Measurements from ENCODE around the gene PHLPP1. TPM values are rescaled to one million over a fixed set of nuclear protein-coding genes. Genes with fewer than 3 reads are reported as not detected.
"Not testable (repeated sequence)": the region's sequence is repeated elsewhere in the genome, so short reads cannot be mapped to it uniquely, and the experiment has no call there.

The PHLPP1 gene
- total RNA-seq, 3 donors from 2014 or later = 4.0 to 6.7 (median 4.3) TPM

- H3K9me3 Mint-ChIP-seq = no peaks in the 10 kb centered on the region
- H3K36me3 Mint-ChIP-seq (ENCODE audit: insufficient read depth) = no peaks in the 10 kb centered on the region
- ATAC-seq = peak; percentile 27 to 41
- peaks cover 38% of the 10 kb centered on the region for H3K4me1 Mint-ChIP-seq (ENCODE audit: low read depth)
- DNase-seq = no peak
- peak overlapping the region; percentile 35 for H3K4me3 Mint-ChIP-seq
- H3K27me3 Mint-ChIP-seq (ENCODE audit: low read depth) = no peaks in the 10 kb centered on the region
Observed at GRCh38 chr18:62784966-62785413, 69.6 kb downstream of the PHLPP1 start.

DNA sequence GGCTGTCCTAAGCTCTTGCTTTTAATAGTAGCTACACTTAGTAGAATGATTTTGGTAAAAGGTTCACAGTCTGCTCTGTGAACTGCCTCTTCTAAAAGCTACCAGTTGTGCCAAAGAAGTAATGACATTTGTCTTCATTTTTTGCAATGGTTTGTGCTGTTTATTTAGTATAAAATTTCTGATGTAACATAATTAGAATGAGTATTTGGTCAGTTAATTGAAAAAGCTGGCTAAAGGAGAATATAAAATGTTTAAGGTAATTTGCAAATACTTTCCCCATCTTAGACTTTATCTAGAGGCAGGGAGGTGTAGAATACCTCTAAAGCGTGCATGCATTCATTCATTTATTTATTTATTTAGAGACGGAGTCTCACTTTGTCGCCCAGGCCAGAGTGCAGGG is 71.3 kb downstream of the PHLPP1 start:
- no peak for ATAC-seq
- no peak overlapping the region for H3K4me3 Mint-ChIP-seq
- H3K9me3 Mint-ChIP-seq = no peaks in the 10 kb centered on the region
- no peaks in the 10 kb centered on the region for H3K27me3 Mint-ChIP-seq (ENCODE audit: low read depth)
- no peak for DNase-seq
- no peaks in the 10 kb centered on the region for H3K36me3 Mint-ChIP-seq (ENCODE audit: insufficient read depth)
- peaks cover 46% of the 10 kb centered on the region for H3K4me1 Mint-ChIP-seq (ENCODE audit: low read depth)

- Mint-ChIP-seq H3K27me3 (ENCODE audit: low read depth) (no peaks in the 10 kb centered on the region), H3K36me3 (ENCODE audit: insufficient read depth) (no peaks in the 10 kb centered on the region), H3K4me1 (ENCODE audit: low read depth) (peaks cover 44% of the 10 kb centered on the region), H3K9me3 (no peaks in the 10 kb centered on the region), H3K4me3 (no peak overlapping the region)
- no peak for ATAC-seq
- DNase-seq = no peak
Observed at GRCh38 chr18:62788111-62788510, 72.8 kb downstream of the PHLPP1 start.

DNA sequence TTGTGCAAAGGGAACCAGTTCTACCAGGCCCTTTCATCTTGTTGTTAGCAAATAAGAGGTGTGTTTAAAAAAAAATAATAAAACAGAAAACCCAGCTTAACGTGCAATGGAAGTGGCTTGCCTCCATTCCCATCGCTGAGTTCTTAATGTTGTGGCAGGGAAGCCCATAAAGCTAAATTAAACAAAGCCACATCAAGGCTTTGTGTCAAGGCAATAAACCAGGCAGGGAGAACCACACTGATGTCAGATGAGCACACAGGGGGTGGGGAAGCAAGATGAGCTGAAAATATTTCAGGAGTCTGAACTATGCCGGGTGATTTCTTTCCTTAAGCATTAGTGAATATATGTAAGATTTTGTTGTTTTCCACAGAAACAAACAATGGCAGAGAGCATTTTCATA is 73.5 kb downstream of the PHLPP1 start:
- H3K4me3 Mint-ChIP-seq = no peak overlapping the region
- DNase-seq (no peak), ATAC-seq (no peak)
- H3K36me3 Mint-ChIP-seq (ENCODE audit: insufficient read depth) = no peaks in the 10 kb centered on the region
- H3K9me3 Mint-ChIP-seq = no peaks in the 10 kb centered on the region
- no peaks in the 10 kb centered on the region for H3K27me3 Mint-ChIP-seq (ENCODE audit: low read depth)
- H3K4me1 Mint-ChIP-seq (ENCODE audit: low read depth) = peaks cover 38% of the 10 kb centered on the region

GRCh38 chr18:62790871-62791772 is 75.8 kb downstream of the PHLPP1 start:
- Mint-ChIP-seq H3K4me1 (ENCODE audit: low read depth) (peaks cover 22% of the 10 kb centered on the region), H3K4me3 (no peak overlapping the region), H3K9me3 (no peaks in the 10 kb centered on the region), H3K27me3 (ENCODE audit: low read depth) (no peaks in the 10 kb centered on the region), H3K36me3 (ENCODE audit: insufficient read depth) (no peaks in the 10 kb centered on the region)
- ATAC-seq (no peak), DNase-seq (no peak)

DNA sequence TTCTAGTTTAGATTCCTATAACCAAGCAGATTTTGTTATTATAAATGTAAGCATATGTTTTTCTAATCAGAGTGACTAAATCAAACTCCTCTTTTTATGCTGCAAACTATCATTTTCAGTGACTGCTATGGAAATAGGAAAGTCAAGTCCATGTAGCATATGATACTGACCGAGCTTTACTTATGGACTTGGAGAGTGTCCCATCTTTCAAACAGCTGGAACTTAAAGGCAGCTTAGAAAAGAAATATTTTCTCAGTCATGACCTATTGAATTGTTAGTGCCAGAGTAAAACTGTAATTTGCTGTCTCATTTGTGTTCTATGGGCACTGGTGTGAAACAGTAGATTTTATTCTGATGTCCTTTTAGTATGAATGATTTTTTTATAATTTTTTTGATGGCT is 76.7 kb downstream of the PHLPP1 start:
- H3K4me1 Mint-ChIP-seq (ENCODE audit: low read depth) = peaks cover 22% of the 10 kb centered on the region
- H3K4me3 Mint-ChIP-seq = no peak overlapping the region
- no peaks in the 10 kb centered on the region for H3K27me3 Mint-ChIP-seq (ENCODE audit: low read depth)
- ATAC-seq (no peak), DNase-seq (no peak)
- H3K36me3 Mint-ChIP-seq (ENCODE audit: insufficient read depth) = no peaks in the 10 kb centered on the region
- no peaks in the 10 kb centered on the region for H3K9me3 Mint-ChIP-seq

DNA sequence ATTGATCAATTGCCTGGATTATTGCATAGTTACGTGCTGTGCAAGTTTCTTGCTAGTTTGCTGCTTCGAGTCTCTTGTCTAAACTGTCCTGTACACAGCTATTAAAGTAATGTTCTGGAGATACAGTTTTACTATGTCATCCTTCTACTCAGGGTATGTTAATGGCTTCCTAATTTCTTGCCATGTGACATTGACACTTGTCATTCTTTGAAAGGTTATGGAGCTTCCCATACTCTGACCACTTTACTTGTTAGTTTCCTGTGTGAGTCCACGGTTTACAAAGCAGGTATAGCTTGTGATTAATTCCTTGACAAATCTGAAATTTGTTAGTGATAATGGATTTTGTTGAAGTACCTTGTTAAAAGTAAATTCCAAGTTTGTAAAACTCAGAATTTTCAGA is 80.5 kb downstream of the PHLPP1 start:
- ATAC-seq (no peak), DNase-seq (no peak)
- no peaks in the 10 kb centered on the region for H3K36me3 Mint-ChIP-seq (ENCODE audit: insufficient read depth)
- no peaks in the 10 kb centered on the region for H3K9me3 Mint-ChIP-seq
- H3K4me1 Mint-ChIP-seq (ENCODE audit: low read depth) = peaks cover 6% of the 10 kb centered on the region
- no peaks in the 10 kb centered on the region for H3K27me3 Mint-ChIP-seq (ENCODE audit: low read depth)
- H3K4me3 Mint-ChIP-seq = no peak overlapping the region

- DNase-seq (no peak), ATAC-seq (no peak)
- H3K36me3 Mint-ChIP-seq (ENCODE audit: insufficient read depth) = no peaks in the 10 kb centered on the region
- peaks cover 5% of the 10 kb centered on the region for H3K4me1 Mint-ChIP-seq (ENCODE audit: low read depth)
- no peaks in the 10 kb centered on the region for H3K9me3 Mint-ChIP-seq
- H3K4me3 Mint-ChIP-seq = no peak overlapping the region
- H3K27me3 Mint-ChIP-seq (ENCODE audit: low read depth) = no peaks in the 10 kb centered on the region
Observed at GRCh38 chr18:62796216-62796621, 80.9 kb downstream of the PHLPP1 start.

GRCh38 chr18:62797329-62797728 is 82.0 kb downstream of the PHLPP1 start:
- no peak for DNase-seq
- no peaks in the 10 kb centered on the region for H3K9me3 Mint-ChIP-seq
- ATAC-seq = no peak
- peaks cover 1% of the 10 kb centered on the region for H3K4me1 Mint-ChIP-seq (ENCODE audit: low read depth)
- no peaks in the 10 kb centered on the region for H3K36me3 Mint-ChIP-seq (ENCODE audit: insufficient read depth)
- no peak overlapping the region for H3K4me3 Mint-ChIP-seq
- no peaks in the 10 kb centered on the region for H3K27me3 Mint-ChIP-seq (ENCODE audit: low read depth)

DNA sequence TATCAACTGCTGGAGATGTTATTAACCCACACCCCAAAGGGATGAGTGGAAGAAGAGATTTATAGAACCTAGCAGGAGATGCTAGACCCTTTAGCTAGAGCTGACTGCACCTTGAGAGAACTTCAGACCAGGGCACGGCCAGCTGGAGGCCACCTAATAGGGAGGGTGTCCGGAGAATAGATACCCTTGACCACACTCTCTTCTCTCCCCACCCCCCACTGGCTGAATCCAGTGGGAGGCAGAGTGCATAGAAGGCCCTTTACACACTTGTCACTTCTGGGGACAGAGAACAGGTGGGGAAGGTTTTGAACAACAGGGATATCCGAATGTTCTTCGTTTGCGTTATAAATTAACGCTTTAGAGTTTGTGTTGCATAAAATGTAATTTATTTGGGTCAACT is 84.6 kb downstream of the PHLPP1 start:
- Mint-ChIP-seq H3K27me3 (ENCODE audit: low read depth) (no peaks in the 10 kb centered on the region), H3K36me3 (ENCODE audit: insufficient read depth) (no peaks in the 10 kb centered on the region), H3K9me3 (no peaks in the 10 kb centered on the region), H3K4me1 (ENCODE audit: low read depth) (peaks cover 1% of the 10 kb centered on the region), H3K4me3 (no peak overlapping the region)
- ATAC-seq (no peak), DNase-seq (no peak)

DNA sequence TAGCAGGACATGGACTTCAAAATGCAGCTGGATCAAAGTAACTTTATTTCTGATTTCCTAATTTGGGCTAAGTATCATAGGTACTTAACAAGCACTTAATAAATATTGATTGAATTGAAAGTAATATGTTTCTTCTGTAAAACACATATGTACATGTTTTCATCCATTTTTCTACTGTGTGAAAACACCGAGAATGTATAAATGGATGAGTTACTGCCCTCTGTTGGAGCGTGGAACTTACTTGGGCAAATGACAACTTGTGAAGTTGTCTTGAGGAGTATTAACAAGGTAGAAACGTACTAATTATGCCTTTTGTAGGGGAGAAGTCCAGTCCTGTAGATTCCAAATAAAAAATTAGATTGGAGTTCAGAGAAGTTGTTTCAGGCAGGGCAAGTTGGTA is 87.2 kb downstream of the PHLPP1 start:
- Mint-ChIP-seq H3K27me3 (ENCODE audit: low read depth) (no peaks in the 10 kb centered on the region), H3K4me3 (no peak overlapping the region), H3K4me1 (ENCODE audit: low read depth) (no peaks in the 10 kb centered on the region), H3K36me3 (ENCODE audit: insufficient read depth) (no peaks in the 10 kb centered on the region), H3K9me3 (no peaks in the 10 kb centered on the region)
- ATAC-seq (no peak), DNase-seq (no peak)

GRCh38 chr18:62807396-62807795 is 92.1 kb downstream of the PHLPP1 start:
- Mint-ChIP-seq H3K36me3 (ENCODE audit: insufficient read depth) (no peaks in the 10 kb centered on the region), H3K4me1 (ENCODE audit: low read depth) (peaks cover 2% of the 10 kb centered on the region), H3K4me3 (no peak overlapping the region), H3K9me3 (no peaks in the 10 kb centered on the region), H3K27me3 (ENCODE audit: low read depth) (no peaks in the 10 kb centered on the region)
- DNase-seq (no peak), ATAC-seq (no peak)

DNA sequence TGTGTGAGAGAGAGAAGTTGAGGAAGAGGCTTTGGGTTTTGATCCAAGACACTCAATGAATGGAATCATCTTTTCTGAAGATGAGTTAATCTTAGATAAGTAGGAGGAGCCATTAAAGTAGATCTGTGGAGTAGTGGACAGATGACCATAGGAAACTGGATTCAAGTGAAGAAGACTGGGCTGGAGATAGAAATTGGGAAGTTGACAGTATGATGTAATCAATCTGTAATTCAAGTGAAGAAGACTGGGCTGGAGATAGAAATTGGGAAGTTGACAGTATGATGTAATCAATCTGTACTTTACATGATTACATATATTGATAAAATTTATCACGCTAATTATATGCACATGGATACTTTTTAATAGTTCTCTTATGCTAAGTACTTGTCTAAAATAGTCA is 92.8 kb downstream of the PHLPP1 start:
- H3K4me1 Mint-ChIP-seq (ENCODE audit: low read depth) = peaks cover 2% of the 10 kb centered on the region
- H3K36me3 Mint-ChIP-seq (ENCODE audit: insufficient read depth) = no peaks in the 10 kb centered on the region
- DNase-seq = no peak
- ATAC-seq = no peak
- no peak overlapping the region for H3K4me3 Mint-ChIP-seq
- no peaks in the 10 kb centered on the region for H3K27me3 Mint-ChIP-seq (ENCODE audit: low read depth)
- no peaks in the 10 kb centered on the region for H3K9me3 Mint-ChIP-seq

- H3K4me3 Mint-ChIP-seq; H3K27me3 Mint-ChIP-seq (ENCODE audit: low read depth); H3K36me3 Mint-ChIP-seq (ENCODE audit: insufficient read depth); DNase-seq; H3K4me1 Mint-ChIP-seq (ENCODE audit: low read depth); ATAC-seq; H3K9me3 Mint-ChIP-seq: not testable (repeated sequence)
Observed at GRCh38 chr18:62809445-62809844, 94.1 kb downstream of the PHLPP1 start.

- Mint-ChIP-seq H3K9me3 (no peaks in the 10 kb centered on the region), H3K4me1 (ENCODE audit: low read depth) (peaks cover 2% of the 10 kb centered on the region), H3K4me3 (no peak overlapping the region), H3K36me3 (ENCODE audit: insufficient read depth) (no peaks in the 10 kb centered on the region), H3K27me3 (ENCODE audit: low read depth) (no peaks in the 10 kb centered on the region)
- ATAC-seq (no peak), DNase-seq (no peak)
Observed at GRCh38 chr18:62809900-62810299, 94.6 kb downstream of the PHLPP1 start.

All from activated T-cell treated with anti-CD3 and anti-CD28 coated beads, Interleukin-2, amount 50 U/mL, for 4 hours (primary cell).